Measurements from ENCODE around the gene ATP7A.
"Not testable (repeated sequence)": the region's sequence is repeated elsewhere in the genome, so short reads cannot be mapped to it uniquely, and the experiment has no call there.

The ATP7A gene

GRCh38 chrX:77910108-77910840 lies at the start of gene ATP7A:
Gene ATP7A (plus strand): TSS chrX:77910693. CDS start chrX:77971642, 60,949 bp downstream.
- peak; percentile 92 for DNase-seq (ENCODE audit: low spot score)

- no peak for DNase-seq (ENCODE audit: low spot score)
Measured at GRCh38 chrX:77875372-77875771, 35.1 kb upstream of the ATP7A start.

GRCh38 chrX:77881418-77881817 lies 29.1 kb upstream of the ATP7A start:
- not testable (repeated sequence) for DNase-seq (ENCODE audit: low spot score)

GRCh38 chrX:77892887-77893286 lies 17.6 kb upstream of the ATP7A start:
- no peak for DNase-seq (ENCODE audit: low spot score)

- DNase-seq (ENCODE audit: low spot score) = no peak
Measured at GRCh38 chrX:77893713-77894112, 16.8 kb upstream of the ATP7A start.

GRCh38 chrX:77894921-77895886 lies 15.3 kb upstream of the ATP7A start, which contains the start of gene MAGT1:
Gene MAGT1 (minus strand): TSS chrX:77895435. CDS start chrX:77895410, 25 bp downstream.
- DNase-seq (ENCODE audit: low spot score) = peak; percentile 97

- DNase-seq (ENCODE audit: low spot score) = peak; percentile 98
Measured at GRCh38 chrX:77899081-77899828, 11.2 kb upstream of the ATP7A start, which contains the start of gene COX7B. Gene COX7B (plus strand): TSS chrX:77899468. CDS start chrX:77899554, 86 bp downstream.

GRCh38 chrX:77900688-77901087 lies 9.8 kb upstream of the ATP7A start:
- no peak for DNase-seq (ENCODE audit: low spot score)

GRCh38 chrX:77901506-77901905 lies 9.0 kb upstream of the ATP7A start:
- DNase-seq (ENCODE audit: low spot score) = no peak

- DNase-seq (ENCODE audit: low spot score) = no peak
Measured at GRCh38 chrX:77917294-77917933, 6.9 kb downstream of the ATP7A start.

- no peak for DNase-seq (ENCODE audit: low spot score)
Measured at GRCh38 chrX:77918568-77918967, 8.1 kb downstream of the ATP7A start.

GRCh38 chrX:77919370-77919769 lies 8.9 kb downstream of the ATP7A start:
- not testable (repeated sequence) for DNase-seq (ENCODE audit: low spot score)

GRCh38 chrX:77922787-77923186 lies 12.3 kb downstream of the ATP7A start:
- DNase-seq (ENCODE audit: low spot score) = no peak

GRCh38 chrX:77924320-77924859 lies 13.9 kb downstream of the ATP7A start:
- no peak for DNase-seq (ENCODE audit: low spot score)

- no peak for DNase-seq (ENCODE audit: low spot score)
Measured at GRCh38 chrX:77925764-77926163, 15.3 kb downstream of the ATP7A start.

GRCh38 chrX:77930581-77930980 lies 20.1 kb downstream of the ATP7A start:
- no peak for DNase-seq (ENCODE audit: low spot score)

- DNase-seq (ENCODE audit: low spot score) = no peak
Measured at GRCh38 chrX:77935886-77936285, 25.4 kb downstream of the ATP7A start.

GRCh38 chrX:77936299-77936698 lies 25.8 kb downstream of the ATP7A start:
- no peak for DNase-seq (ENCODE audit: low spot score)

GRCh38 chrX:77937291-77937690 lies 26.8 kb downstream of the ATP7A start:
- no peak for DNase-seq (ENCODE audit: low spot score)

GRCh38 chrX:77938083-77938680 lies 27.7 kb downstream of the ATP7A start:
- no peak for DNase-seq (ENCODE audit: low spot score)

- DNase-seq (ENCODE audit: low spot score) = not testable (repeated sequence)
Measured at GRCh38 chrX:77945031-77945430, 34.5 kb downstream of the ATP7A start.

Data from SW480 (cell line).